ACC112 (cell line): Measurements from ENCODE around the gene FGD4.
"Not testable (repeated sequence)": the region's sequence is repeated elsewhere in the genome, so short reads cannot be mapped to it uniquely, and the experiment has no call there.

Source experiments
- H2AFZ ChIP-seq: fragments of 200-600 bp; sonication (generic); one replicate; pipeline ENCODE4 v1.6.0; 2017; ENCODE audit warnings: antibody characterized with exemption, low read length; ENCODE audit not compliant: unreplicated experiment
- H3K27ac ChIP-seq: fragments of 200-600 bp; sonication (generic); 2 replicates; pipeline ENCODE4 v1.5.1; 2014; ENCODE audit warnings: low read depth, mild to moderate bottlenecking, antibody characterized with exemption, low read length, moderate library complexity
- H3K27me3 ChIP-seq: fragments of 200-600 bp; sonication (generic); 2 replicates; pipeline ENCODE4 v1.6.1; 2014; ENCODE audit warnings: mild to moderate bottlenecking, antibody characterized with exemption, low read length, moderate library complexity, mixed read lengths; ENCODE audit not compliant: insufficient read depth
- H3K36me3 ChIP-seq: fragments of 200-600 bp; sonication (generic); 2 replicates; pipeline ENCODE4 v1.6.1; 2016; ENCODE audit warnings: mild to moderate bottlenecking, antibody characterized with exemption, low read length, moderate library complexity, mixed read lengths; ENCODE audit not compliant: insufficient read depth
- H3K4me1 ChIP-seq: fragments of 200-600 bp; sonication (generic); one replicate; pipeline ENCODE4 v1.6.1; 2016; ENCODE audit warnings: low read length, mixed read lengths; ENCODE audit not compliant: insufficient read depth, unreplicated experiment, control insufficient read depth
- H3K4me3 ChIP-seq: fragments of 200-600 bp; sonication (generic); 2 replicates; pipeline ENCODE4 v1.5.1; 2014; ENCODE audit warnings: mild to moderate bottlenecking, low read depth, low read length
- H3K79me2 ChIP-seq: fragments of 200-600 bp; sonication (generic); one replicate; pipeline ENCODE4 v1.6.0; 2016; ENCODE audit warnings: low read length; ENCODE audit not compliant: control insufficient read depth, unreplicated experiment, insufficient read depth

The FGD4 gene

DNA sequence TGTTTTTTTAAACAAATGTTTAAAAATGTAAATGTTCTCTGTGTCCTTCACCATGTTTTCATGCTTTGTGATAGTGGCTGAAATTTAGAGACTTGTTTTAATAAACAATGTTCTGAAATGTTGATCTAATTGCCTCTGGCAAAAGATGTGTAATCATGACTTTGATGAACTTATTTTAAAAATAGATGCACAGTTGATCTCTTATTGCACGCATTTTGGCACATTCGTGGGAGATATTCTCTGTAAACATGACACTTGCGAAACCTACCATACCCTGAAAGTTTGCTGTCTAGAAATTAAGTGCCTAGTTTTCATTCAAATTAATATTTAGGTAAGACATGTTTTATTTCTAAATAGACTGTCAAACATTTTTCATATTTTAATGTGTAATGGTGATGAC is 160.1 kb downstream of the FGD4 start:
- peaks cover 70% of the 10 kb centered on the region for H3K79me2 ChIP-seq
- H3K27ac ChIP-seq, result peak overlapping the region; percentile 75
- peaks cover 32% of the 10 kb centered on the region for H3K4me1 ChIP-seq
- H3K27me3 ChIP-seq, result no peaks in the 10 kb centered on the region
- H3K4me3 ChIP-seq, result peak overlapping the region; percentile 58
- H2AFZ ChIP-seq, result no peak overlapping the region
- H3K36me3 ChIP-seq, result peaks cover 4% of the 10 kb centered on the region; the same call in 1 of the 2 replicates

DNA sequence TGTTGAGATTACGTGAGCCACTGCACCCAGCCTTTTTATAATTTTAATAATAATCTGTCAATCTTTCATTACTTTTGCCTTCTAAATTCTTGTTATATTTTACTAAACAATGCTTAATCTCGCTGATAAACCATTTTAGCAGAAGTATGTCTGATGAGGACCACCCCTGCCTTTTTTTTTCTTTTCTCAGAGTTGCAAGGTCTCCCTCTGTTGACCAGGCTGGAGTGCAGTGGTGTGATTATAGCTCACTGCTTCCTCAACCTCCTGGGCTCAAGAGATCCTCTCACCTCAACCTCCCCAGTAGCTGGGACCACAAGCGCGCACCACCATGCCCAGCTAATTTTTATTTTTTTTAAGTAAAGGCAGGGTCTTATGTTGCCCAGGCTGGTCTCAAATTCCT is 161.2 kb downstream of the FGD4 start:
- Histone ChIP-seq H2AFZ (no peak overlapping the region), H3K4me1 (peaks cover 32% of the 10 kb centered on the region), H3K4me3 (no peak overlapping the region), H3K36me3 (peaks cover 6% of the 10 kb centered on the region; the same call in 1 of the 2 replicates), H3K27me3 (no peaks in the 10 kb centered on the region), H3K27ac (no peak overlapping the region), H3K79me2 (peaks cover 69% of the 10 kb centered on the region)

DNA sequence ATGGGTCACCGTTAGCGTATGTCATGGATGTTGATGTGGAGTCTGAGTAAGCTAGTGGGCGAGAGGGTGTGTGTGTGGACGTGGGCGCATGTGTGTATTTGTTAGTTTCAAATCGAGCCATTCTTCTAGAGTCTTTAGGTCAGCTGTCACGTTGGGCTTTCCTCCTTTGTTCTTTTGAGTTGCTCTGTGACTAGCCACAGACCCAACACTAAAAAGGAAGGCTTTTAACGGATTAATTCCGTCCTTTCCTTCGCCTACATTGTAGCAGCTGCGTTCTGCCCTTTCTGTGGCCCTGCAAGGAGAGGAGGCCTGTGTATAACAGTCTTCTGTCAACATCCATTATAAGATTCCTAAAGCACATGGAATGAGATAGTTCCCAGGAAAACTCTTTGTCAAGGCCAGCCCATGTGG is 162.6 kb downstream of the FGD4 start:
- Histone ChIP-seq H3K79me2 (peaks cover 67% of the 10 kb centered on the region), H3K27me3 (no peaks in the 10 kb centered on the region), H3K4me1 (peaks cover 43% of the 10 kb centered on the region), H3K36me3 (peaks cover 12% of the 10 kb centered on the region; the same call in 1 of the 2 replicates), H2AFZ (no peak overlapping the region), H3K27ac (0 out of 2 replicates have a peak overlapping the region, but pooled peaks have one; percentile 4), H3K4me3 (no peak overlapping the region)

DNA sequence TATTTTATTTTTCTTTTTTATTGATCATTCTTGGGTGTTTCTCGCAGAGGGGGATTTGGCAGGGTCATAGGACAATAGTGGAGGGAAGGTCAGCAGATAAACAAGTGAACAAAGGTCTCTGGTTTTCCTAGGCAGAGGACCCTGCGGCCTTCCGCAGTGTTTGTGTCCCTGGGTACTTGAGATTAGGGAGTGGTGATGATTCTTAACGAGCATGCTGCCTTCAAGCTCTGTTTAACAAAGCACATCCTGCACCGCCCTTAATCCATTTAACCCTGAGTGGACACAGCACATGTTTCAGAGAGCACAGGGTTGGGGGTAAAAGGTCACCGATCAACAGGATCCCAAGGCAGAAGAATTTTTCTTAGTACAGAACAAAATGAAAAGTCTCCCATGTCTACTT is 163.1 kb downstream of the FGD4 start:
- H3K4me1 ChIP-seq, result peaks cover 48% of the 10 kb centered on the region
- H3K4me3 ChIP-seq, result not testable (repeated sequence)
- H3K79me2 ChIP-seq, result peaks cover 67% of the 10 kb centered on the region

DNA sequence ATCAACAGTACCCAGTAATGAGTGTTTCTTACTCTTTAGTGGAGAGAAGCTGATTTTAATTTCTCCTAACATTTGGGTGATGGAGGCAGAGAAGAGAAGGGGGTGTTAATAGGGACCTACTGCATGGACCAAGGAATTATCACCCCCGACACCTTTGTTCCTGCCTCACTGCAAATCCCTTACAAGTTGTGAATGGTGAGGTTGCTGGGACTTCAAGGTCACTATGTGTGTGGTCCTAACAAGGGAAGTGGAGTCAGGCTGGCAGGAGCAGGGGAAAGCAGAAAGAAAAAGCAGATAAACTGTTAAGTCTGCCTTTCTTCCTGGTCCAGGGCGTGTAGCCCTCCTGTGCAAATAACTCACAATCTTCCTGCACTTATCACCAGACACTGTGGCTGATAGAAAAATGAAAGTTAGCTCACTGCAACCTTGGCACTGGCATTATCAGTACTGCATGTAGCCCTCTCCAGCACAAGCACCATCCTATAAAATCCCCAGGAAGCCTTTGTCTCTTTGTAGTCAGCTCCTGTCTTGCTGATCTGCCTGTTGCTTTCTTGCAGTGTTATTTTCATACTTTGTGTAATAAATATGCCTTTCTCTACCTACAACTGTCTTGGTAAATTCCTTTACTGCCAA is 167.4 kb downstream of the FGD4 start:
- H3K27me3 ChIP-seq, result no peaks in the 10 kb centered on the region
- H3K4me1 ChIP-seq, result peaks cover 39% of the 10 kb centered on the region
- no peak overlapping the region for H3K4me3 ChIP-seq
- no peak overlapping the region for H2AFZ ChIP-seq
- H3K27ac ChIP-seq, result 0 out of 2 replicates have a peak overlapping the region, but pooled peaks have one; percentile 66
- H3K79me2 ChIP-seq, result peaks cover 50% of the 10 kb centered on the region
- peaks cover 12% of the 10 kb centered on the region; the same call in 1 of the 2 replicates for H3K36me3 ChIP-seq

More for the DNA sequence above, 163.1 kb downstream of the FGD4 start:
- Histone ChIP-seq H3K27ac (0 out of 2 replicates have a peak overlapping the region, but pooled peaks have one; percentile 4), H3K36me3 (peaks cover 12% of the 10 kb centered on the region; the same call in 1 of the 2 replicates)
- not testable (repeated sequence) for H3K27me3 ChIP-seq, H2AFZ ChIP-seq

DNA sequence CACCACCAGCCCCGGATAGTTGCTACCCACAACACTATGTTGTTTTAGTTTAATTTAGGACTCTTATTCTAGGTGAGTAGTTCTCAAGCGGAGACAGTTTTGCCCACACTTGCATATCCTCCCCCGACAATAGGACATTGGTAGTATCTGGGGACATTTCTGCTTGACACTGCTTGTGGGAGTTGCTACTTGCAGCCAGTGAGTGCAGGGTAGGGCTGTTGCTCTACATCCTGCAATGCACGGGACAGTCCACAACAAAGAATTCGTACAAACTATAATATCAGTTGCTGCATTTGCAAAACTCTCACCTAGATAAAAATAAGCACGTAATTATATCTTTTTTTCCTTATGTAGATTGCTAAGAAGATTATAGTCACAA is 167.9 kb downstream of the FGD4 start:
- H3K79me2 ChIP-seq, result peaks cover 50% of the 10 kb centered on the region
- H3K4me3 ChIP-seq, result no peak overlapping the region
- H3K27me3 ChIP-seq, result no peaks in the 10 kb centered on the region
- peaks cover 34% of the 10 kb centered on the region for H3K4me1 ChIP-seq
- no peak overlapping the region for H2AFZ ChIP-seq
- peak overlapping the region; percentile 66; the same call in 1 of the 2 replicates for H3K27ac ChIP-seq
- peaks cover 12% of the 10 kb centered on the region; the same call in 1 of the 2 replicates for H3K36me3 ChIP-seq

DNA sequence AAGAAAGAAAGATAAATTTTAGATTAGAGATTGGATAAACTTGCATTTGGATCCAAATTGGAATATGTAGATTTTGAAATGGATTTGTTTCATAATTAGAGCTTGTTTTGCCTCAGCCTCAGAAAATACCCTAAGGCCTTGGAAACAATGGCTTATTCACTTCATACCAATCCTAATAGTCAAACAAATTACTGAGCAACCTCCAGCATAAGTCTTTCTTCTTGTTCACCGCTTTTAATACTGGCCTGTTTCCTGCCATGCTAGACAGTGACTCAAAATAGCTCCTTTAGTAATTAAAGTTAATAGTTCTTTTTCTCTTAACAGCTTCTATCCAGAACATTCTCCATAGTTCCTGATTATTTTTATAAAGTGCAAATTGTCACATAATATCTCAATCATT is 168.9 kb downstream of the FGD4 start:
- Histone ChIP-seq H3K36me3 (peaks cover 16% of the 10 kb centered on the region), H3K79me2 (peaks cover 54% of the 10 kb centered on the region), H3K27me3 (no peaks in the 10 kb centered on the region), H3K4me1 (peaks cover 34% of the 10 kb centered on the region), H2AFZ (no peak overlapping the region), H3K27ac (peak overlapping the region; percentile 66), H3K4me3 (no peak overlapping the region)

DNA sequence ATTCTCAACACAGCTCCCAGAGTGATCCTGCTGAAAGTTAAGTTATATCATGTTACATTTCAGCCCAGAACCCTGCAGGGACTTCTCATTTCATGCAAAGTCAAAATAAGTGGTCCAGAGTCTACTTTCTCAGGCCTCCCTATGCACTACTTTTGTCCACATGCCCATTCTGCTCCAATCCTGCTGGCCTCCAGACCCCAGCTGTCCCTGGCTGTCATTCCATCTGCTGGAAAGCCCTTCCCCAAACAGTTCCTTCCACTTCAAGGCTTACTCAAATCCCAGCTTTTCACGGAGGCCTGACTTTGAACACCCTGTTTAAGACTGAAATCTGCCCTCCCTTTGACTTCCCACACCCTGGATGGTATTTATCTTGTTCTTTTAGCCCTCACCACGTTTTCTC is 169.9 kb downstream of the FGD4 start:
- Histone ChIP-seq H3K4me3 (no peak overlapping the region), H2AFZ (no peak overlapping the region), H3K27ac (peak overlapping the region; percentile 66), H3K36me3 (peaks cover 14% of the 10 kb centered on the region), H3K79me2 (peaks cover 50% of the 10 kb centered on the region), H3K27me3 (no peaks in the 10 kb centered on the region), H3K4me1 (peaks cover 34% of the 10 kb centered on the region)

DNA sequence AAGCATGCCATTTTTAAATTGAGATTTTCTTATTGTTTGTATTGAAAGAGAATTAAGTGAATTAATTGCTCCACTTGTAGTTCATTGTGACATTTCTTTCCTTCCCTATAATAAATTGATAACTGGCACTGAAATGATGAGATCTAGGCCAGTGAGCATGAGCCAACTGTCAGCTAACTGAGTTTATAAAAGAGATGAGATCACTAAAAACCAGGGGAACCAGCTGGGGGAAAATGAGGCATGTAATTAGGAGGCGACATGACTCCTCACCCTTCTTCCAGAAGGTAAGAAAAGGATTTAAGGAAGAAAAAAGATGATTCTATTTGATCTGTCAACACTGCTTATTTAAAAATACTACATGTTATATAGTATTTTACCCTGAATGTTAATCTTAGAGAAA is 175.2 kb downstream of the FGD4 start:
- H3K27me3 ChIP-seq, result no peaks in the 10 kb centered on the region
- no peaks in the 10 kb centered on the region for H3K4me1 ChIP-seq
- no peak overlapping the region for H3K27ac ChIP-seq
- peaks cover 39% of the 10 kb centered on the region for H3K36me3 ChIP-seq
- peaks cover 37% of the 10 kb centered on the region for H3K79me2 ChIP-seq
- no peak overlapping the region for H2AFZ ChIP-seq
- H3K4me3 ChIP-seq, result no peak overlapping the region

DNA sequence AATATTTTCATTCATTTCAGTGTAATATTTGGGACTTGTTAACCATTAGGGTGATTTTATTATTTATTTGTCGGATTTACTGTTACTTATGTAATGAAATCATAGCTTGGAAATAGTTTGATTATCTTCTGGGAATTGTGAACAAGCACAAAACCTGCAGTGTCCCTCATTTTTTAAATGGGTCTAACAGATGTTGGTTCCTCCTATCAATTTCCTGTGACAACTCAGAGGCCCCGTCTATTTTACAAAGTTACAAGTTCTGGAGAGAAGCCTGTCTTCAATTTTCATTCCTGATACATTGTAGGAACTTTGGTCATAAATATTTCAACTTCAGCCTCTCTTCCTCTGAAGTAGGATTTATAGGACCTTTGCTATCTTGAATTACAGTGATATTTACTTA is 178.0 kb downstream of the FGD4 start:
- Histone ChIP-seq H2AFZ (no peak overlapping the region), H3K27ac (no peak overlapping the region), H3K27me3 (no peaks in the 10 kb centered on the region), H3K4me1 (peaks cover 7% of the 10 kb centered on the region), H3K79me2 (peaks cover 32% of the 10 kb centered on the region), H3K36me3 (peaks cover 51% of the 10 kb centered on the region), H3K4me3 (no peak overlapping the region)

DNA sequence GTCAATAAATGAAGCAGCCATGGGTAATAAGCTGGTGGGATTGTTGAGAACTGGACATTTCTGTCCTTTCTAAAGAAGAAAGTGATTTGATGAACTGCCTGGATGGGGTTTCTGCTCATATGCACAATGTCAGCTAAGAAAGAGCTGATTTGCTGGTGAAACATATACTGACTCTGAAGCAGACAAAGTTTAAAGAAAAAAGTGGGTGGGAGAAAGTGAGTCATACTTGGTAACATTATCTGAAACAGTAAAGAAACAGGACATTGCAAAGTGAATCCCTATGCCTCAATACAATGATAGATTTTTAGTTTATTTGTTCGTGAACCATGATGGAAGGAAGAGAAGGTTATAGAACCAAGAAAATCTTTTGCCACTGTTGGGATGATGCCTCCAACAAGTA is 184.2 kb downstream of the FGD4 start:
- Histone ChIP-seq H3K4me1 (peaks cover 40% of the 10 kb centered on the region), H3K79me2 (peaks cover 11% of the 10 kb centered on the region), H2AFZ (no peak overlapping the region), H3K36me3 (0 out of 2 replicates have a peak, but pooled peaks cover 12% of the 10 kb centered on the region), H3K27ac (peak overlapping the region; percentile 28), H3K4me3 (no peak overlapping the region), H3K27me3 (no peaks in the 10 kb centered on the region)
